ENCODE measurements around the gene HLX.

DNA sequence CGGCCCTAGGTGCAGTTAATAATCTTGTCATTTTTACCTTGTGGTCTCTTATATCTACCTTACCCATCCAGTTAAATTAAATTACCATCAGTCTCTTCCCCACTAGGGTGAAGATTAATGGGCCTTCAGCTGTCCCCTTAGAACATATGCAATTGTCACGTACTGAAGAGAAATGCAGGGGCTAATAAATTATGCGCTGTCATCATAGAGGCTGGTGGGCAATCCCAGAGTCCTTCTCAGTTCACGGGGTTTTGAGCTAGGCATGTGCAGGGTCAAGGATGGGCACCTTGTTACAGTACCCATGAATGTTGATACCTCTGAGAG lies 35.8 kb downstream of the HLX start:
- TF ChIP-seq, protein P1, sequence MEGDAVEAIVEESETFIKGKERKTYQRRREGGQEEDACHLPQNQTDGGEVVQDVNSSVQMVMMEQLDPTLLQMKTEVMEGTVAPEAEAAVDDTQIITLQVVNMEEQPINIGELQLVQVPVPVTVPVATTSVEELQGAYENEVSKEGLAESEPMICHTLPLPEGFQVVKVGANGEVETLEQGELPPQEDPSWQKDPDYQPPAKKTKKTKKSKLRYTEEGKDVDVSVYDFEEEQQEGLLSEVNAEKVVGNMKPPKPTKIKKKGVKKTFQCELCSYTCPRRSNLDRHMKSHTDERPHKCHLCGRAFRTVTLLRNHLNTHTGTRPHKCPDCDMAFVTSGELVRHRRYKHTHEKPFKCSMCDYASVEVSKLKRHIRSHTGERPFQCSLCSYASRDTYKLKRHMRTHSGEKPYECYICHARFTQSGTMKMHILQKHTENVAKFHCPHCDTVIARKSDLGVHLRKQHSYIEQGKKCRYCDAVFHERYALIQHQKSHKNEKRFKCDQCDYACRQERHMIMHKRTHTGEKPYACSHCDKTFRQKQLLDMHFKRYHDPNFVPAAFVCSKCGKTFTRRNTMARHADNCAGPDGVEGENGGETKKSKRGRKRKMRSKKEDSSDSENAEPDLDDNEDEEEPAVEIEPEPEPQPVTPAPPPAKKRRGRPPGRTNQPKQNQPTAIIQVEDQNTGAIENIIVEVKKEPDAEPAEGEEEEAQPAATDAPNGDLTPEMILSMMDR (IDR thresholded peaks at IDR 0.05 in 8 of 11, conservative IDR thresholded peaks at IDR 0.05 in 3 of 11) = peak in 1 of 11 experiments; percentile 0
- no peak for TF ChIP-seq POLR2AphosphoS5 (IDR thresholded peaks at IDR 0.05)
